Peyer's patch (tissue), 4 donors: ENCODE data around the gene BSX.

Experiments
- CTCF ChIP-seq, 6 experiments: fragments of 450-650 bp in 4 of 6; fragments of 200-600 bp in 2 of 6; sonication (generic) in 1 of 6; IDR thresholded peaks; one replicate each; pipeline ENCODE4 v1.5.1; 2017 to 2019; ENCODE audit warnings: antibody characterized with exemption in 6 of 6, mild to moderate bottlenecking in 3 of 6, moderate library complexity in 1 of 6
- POLR2A ChIP-seq, 2 donors: fragments of 450-650 bp; IDR thresholded peaks; one replicate each; pipeline ENCODE4 v1.5.1; 2017; ENCODE audit warnings: antibody characterized with exemption in 2 of 2, mild to moderate bottlenecking in 2 of 2, moderate library complexity in 2 of 2

GRCh38 chr11:122979815-122980595, 1.6 kb downstream of the BSX start:
- no peak for TF ChIP-seq POLR2A (IDR thresholded peaks at IDR 0.05)
- no peak for TF ChIP-seq CTCF (IDR thresholded peaks at IDR 0.05)
